ENCODE measurements around the gene TRIM37.

DNA sequence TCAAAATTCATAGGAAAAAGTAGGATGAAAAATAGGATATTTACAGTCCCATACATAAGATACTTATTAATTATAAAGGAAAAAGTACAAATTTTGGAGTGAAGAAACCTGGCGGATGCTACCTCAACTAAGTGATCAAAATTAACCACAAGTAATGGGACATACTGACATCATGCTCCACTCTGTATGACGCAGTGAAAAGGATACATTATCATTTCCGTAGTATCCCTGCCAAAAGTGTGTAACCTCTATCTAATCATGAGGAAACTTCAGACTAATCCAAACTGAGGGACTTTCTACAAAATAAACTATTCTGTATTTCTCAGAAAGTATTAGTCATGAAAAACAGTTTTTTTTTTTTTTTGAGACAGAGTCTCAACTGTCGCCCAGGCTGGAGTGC lies 60.5 kb downstream of the TRIM37 start:
- TF ChIP-seq JUND (IDR thresholded peaks at IDR 0.05; ENCODE audit: low read length) = no peak
- no peak for TF ChIP-seq CTCF (IDR thresholded peaks at IDR 0.05; ENCODE audit: control extremely low read depth in 1 of 3, insufficient read depth in 1 of 3, low read depth in 1 of 3, low read length in 3 of 3)
- no peak for TF ChIP-seq NANOG (IDR thresholded peaks at IDR 0.05; ENCODE audit: insufficient read depth, low read depth, low read length, poor library complexity, severe bottlenecking)
- no peak for TF ChIP-seq EP300 (IDR thresholded peaks at IDR 0.05; ENCODE audit: borderline replicate concordance in 1 of 2, low read depth in 2 of 2, low read length in 2 of 2)
- no peak for TF ChIP-seq JUN (IDR thresholded peaks at IDR 0.05; ENCODE audit: low read depth, low read length)
- no peak for TF ChIP-seq EZH2 (IDR thresholded peaks at IDR 0.05; ENCODE audit: low read depth, low read length, severe bottlenecking)
- TF ChIP-seq POLR2AphosphoS5 (IDR thresholded peaks at IDR 0.05; ENCODE audit: low read depth, low read length) = no peak
- no peak for TF ChIP-seq SRF (IDR thresholded peaks at IDR 0.05; ENCODE audit: low read depth, low read length)
- TF ChIP-seq SP1 (IDR thresholded peaks at IDR 0.05; ENCODE audit: low read depth, low read length) = no peak
- no peak for TF ChIP-seq MAX (IDR thresholded peaks at IDR 0.05)
- TF ChIP-seq TEAD4 (IDR thresholded peaks at IDR 0.05; ENCODE audit: low read depth, low read length) = no peak
- TF ChIP-seq POLR2A (IDR thresholded peaks at IDR 0.05; ENCODE audit: control extremely low read depth in 1 of 2, low read depth in 2 of 2, low read length in 2 of 2) = no peak
- no peak for TF ChIP-seq ZNF274 (IDR thresholded peaks at IDR 0.05; ENCODE audit: borderline replicate concordance, extremely low read depth, low read length)

All from H1 (cell line).